Measurements from ENCODE around the gene CALML4.

Gene CALML4

DNA sequence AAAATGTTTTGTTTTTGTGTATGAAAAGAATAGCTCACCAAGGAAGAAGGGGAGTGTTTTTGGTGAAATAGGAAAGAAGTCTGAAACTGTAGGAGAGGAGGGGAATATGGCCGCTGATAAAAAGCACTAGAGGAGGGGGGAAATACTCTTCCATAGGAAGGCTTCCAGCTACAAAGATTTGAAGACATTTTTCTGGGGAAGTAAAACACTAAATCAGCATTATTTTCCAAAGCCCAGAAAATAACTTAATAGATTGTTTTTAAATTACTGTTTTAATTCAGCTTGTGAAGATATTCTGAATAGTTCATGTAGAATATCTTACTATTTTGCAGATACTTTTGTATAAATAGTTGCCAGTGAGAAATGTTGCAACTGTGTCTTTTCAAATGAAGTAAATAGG is 54.9 kb downstream of the CALML4 start:
- H3K27ac ChIP-seq (ENCODE audit: low read length), result no peak overlapping the region
- H3K4me3 ChIP-seq (ENCODE audit: low read length), result no peak overlapping the region
- H3K36me3 ChIP-seq (ENCODE audit: insufficient read depth, low read depth, low read length), result peaks cover 21% of the 10 kb centered on the region
- H3K9me3 ChIP-seq (ENCODE audit: insufficient read depth, low read depth, low read length), result no peaks in the 10 kb centered on the region
- H3K9ac ChIP-seq (ENCODE audit: low read depth, low read length), result no peak overlapping the region
- no peaks in the 10 kb centered on the region for H3K4me1 ChIP-seq (ENCODE audit: insufficient read depth, low read length)
- no peaks in the 10 kb centered on the region for H3K27me3 ChIP-seq (ENCODE audit: insufficient read depth, low read length)

DNA sequence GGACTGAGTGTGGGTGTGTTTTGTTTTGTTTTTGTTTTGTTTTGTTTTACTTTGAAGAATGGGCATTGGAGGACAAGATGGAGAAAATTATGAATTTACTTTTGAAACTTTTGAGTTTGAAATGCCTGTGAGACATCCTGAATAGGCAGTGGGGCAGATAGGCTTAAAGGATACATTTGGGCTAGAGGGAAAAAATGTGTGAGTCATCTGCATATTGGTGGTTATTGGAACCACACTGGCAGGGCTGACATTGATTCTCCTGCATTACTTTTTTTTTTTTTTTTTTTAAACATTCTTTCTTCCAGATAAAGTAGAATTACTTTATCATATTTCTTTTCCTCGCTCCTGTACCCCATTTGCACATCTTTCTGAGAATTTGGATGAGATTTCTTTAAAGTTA is 56.1 kb downstream of the CALML4 start:
- Histone ChIP-seq H3K27me3 (ENCODE audit: insufficient read depth, low read length) (no peaks in the 10 kb centered on the region), H3K4me1 (ENCODE audit: insufficient read depth, low read length) (no peaks in the 10 kb centered on the region), H3K27ac (ENCODE audit: low read length) (no peak overlapping the region), H3K36me3 (ENCODE audit: insufficient read depth, low read depth, low read length) (peaks cover 21% of the 10 kb centered on the region), H3K9me3 (ENCODE audit: insufficient read depth, low read depth, low read length) (no peaks in the 10 kb centered on the region), H3K9ac (ENCODE audit: low read depth, low read length) (no peak overlapping the region), H3K4me3 (ENCODE audit: low read length) (no peak overlapping the region)

DNA sequence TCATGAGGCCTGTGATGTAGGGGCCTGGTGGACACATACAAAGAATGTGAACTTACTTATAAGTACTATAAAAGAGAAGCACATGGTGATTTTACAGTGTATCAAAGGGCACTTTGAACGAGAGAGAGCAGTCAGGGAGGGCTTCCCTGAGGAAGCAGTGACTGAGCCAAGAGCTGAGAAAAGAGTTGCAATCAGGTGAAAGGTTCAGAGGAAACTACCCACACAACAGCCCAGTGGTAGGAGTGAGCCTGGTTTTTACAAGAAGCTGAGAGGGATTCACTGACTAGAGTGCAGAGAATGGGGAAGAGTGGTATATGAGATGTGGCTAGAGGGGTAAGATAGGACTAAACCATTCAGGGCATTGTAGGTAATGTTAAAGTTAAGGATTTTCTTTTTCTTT is 57.1 kb downstream of the CALML4 start:
- H3K27ac ChIP-seq (ENCODE audit: low read length), result no peak overlapping the region
- no peaks in the 10 kb centered on the region for H3K9me3 ChIP-seq (ENCODE audit: insufficient read depth, low read depth, low read length)
- no peaks in the 10 kb centered on the region for H3K27me3 ChIP-seq (ENCODE audit: insufficient read depth, low read length)
- H3K4me1 ChIP-seq (ENCODE audit: insufficient read depth, low read length), result no peaks in the 10 kb centered on the region
- no peak overlapping the region for H3K9ac ChIP-seq (ENCODE audit: low read depth, low read length)
- H3K36me3 ChIP-seq (ENCODE audit: insufficient read depth, low read depth, low read length), result peaks cover 18% of the 10 kb centered on the region
- no peak overlapping the region for H3K4me3 ChIP-seq (ENCODE audit: low read length)

DNA sequence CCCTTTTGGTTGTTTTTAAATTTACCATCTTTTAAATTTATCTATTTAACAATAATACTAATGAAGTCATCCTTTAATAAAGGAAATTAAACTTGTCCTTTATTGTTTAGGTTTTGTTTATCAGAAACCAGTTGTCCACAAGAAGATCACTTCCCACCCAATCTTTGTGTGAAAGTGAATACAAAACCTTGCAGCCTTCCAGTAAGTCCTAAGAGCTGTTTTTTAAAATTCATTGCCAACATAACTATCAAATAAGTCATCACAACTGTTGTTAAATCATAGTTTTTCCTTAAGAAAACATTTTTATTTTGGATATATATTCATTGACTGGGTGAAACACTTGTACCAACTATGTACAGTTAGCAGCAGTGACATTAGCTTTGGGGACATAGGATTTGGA is 59.4 kb downstream of the CALML4 start:
- peaks cover 18% of the 10 kb centered on the region for H3K36me3 ChIP-seq (ENCODE audit: insufficient read depth, low read depth, low read length)
- H3K4me3 ChIP-seq (ENCODE audit: low read length), result no peak overlapping the region
- no peaks in the 10 kb centered on the region for H3K4me1 ChIP-seq (ENCODE audit: insufficient read depth, low read length)

DNA sequence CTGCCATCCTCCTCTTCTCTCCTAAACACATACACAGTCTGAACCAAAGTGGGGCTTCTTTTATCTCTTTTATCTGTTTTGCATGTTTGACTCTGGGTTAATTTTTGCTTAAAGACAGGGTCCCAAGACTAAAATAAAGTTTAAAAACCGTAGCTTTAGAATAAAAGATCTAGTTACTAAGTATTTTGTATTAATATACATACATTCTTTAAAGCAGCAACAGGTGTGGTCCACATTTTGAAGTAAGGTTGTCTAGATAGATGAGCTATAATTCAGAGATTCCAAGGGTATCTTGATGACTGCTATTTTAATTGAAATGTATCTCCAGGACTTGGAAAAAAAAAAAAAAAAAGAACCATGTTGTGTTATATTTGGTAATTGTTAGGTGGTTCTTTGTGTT is 61.3 kb downstream of the CALML4 start:
- Histone ChIP-seq H3K27ac (ENCODE audit: low read length) (no peak overlapping the region), H3K9me3 (ENCODE audit: insufficient read depth, low read depth, low read length) (no peaks in the 10 kb centered on the region), H3K4me1 (ENCODE audit: insufficient read depth, low read length) (no peaks in the 10 kb centered on the region), H3K9ac (ENCODE audit: low read depth, low read length) (no peak overlapping the region), H3K27me3 (ENCODE audit: insufficient read depth, low read length) (no peaks in the 10 kb centered on the region), H3K4me3 (ENCODE audit: low read length) (no peak overlapping the region), H3K36me3 (ENCODE audit: insufficient read depth, low read depth, low read length) (peaks cover 18% of the 10 kb centered on the region)

More for the DNA sequence above, 59.4 kb downstream of the CALML4 start:
- no peaks in the 10 kb centered on the region for H3K9me3 ChIP-seq (ENCODE audit: insufficient read depth, low read depth, low read length)
- H3K27me3 ChIP-seq (ENCODE audit: insufficient read depth, low read length), result no peaks in the 10 kb centered on the region
- no peak overlapping the region for H3K9ac ChIP-seq (ENCODE audit: low read depth, low read length)
- H3K27ac ChIP-seq (ENCODE audit: low read length), result no peak overlapping the region

DNA sequence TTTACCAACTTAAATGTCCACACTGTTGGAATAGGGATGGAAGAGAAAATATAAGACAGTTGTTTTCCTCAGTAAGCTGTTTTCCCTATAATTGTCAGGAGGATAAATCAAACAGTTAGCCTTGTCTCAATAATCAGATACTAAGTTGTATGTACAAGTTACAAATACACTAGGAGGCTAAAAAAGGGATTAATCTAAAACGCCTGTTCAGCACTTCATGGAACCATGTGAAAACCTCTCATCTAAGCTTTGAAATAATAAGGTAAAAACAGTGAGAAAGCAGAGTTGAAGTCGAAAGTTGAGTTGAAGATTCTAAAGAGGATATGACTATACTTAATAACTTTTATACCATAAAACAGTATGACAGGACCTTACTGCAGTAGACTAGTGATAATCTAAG is 62.0 kb downstream of the CALML4 start:
- H3K4me3 ChIP-seq (ENCODE audit: low read length), result no peak overlapping the region
- peaks cover 18% of the 10 kb centered on the region for H3K36me3 ChIP-seq (ENCODE audit: insufficient read depth, low read depth, low read length)
- no peaks in the 10 kb centered on the region for H3K4me1 ChIP-seq (ENCODE audit: insufficient read depth, low read length)
- H3K9ac ChIP-seq (ENCODE audit: low read depth, low read length), result no peak overlapping the region
- H3K27ac ChIP-seq (ENCODE audit: low read length), result no peak overlapping the region
- H3K9me3 ChIP-seq (ENCODE audit: insufficient read depth, low read depth, low read length), result no peaks in the 10 kb centered on the region
- no peaks in the 10 kb centered on the region for H3K27me3 ChIP-seq (ENCODE audit: insufficient read depth, low read length)
